ENCODE measurements around the gene MOSPD3.
"Not testable (repeated sequence)": the region's sequence is repeated elsewhere in the genome, so short reads cannot be mapped to it uniquely, and the experiment has no call there.

MOSPD3 gene, protein sequence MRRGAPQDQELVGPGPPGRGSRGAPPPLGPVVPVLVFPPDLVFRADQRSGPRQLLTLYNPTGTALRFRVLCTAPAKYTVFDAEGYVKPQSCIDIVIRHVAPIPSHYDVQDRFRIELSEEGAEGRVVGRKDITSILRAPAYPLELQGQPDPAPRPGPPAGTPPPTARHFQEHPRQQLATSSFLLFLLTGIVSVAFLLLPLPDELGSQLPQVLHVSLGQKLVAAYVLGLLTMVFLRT

DNA sequence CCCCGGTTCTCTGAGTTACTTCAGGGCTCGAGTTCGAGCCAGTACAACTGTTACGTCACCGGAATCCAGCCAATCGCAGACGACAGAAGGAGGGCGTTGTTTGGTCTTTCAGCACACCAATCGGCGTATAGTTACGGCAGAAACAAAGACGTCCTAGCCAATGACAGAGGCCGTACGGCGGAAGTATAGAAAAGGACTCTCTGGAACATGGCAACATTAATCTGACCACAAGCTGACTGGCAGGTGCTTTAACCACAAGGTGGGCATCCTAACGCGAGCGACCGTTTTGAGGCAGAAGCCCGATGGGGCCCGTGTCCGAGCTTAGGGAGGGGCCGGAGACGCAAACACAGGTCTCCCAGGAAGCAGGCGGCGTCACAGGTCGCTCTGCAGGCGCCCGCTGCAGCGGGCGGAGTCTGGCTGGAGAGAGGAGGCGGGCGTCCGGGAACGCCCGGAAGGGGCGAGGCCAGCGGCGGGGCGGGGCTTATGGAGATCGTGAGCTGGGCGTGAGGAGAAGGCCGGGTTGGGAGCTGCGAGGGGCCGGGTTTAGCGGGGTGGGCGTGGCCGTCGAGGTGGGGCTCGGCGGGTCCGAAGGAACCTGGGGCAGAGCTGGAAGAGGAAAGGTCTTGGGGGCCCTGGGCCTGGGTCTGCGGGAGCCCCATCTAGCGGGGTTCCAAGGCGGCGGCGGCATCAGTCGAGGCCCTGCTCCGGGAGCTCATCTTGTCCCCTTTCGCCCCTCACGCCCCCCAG lies at the start of gene MOSPD3:
MOSPD3 (plus strand) TSS at position 558 of the 747 bp plus-strand sequence. CDS start 252 bp downstream, outside the sequence.
- ATAC-seq, result peak; percentile 95

DNA sequence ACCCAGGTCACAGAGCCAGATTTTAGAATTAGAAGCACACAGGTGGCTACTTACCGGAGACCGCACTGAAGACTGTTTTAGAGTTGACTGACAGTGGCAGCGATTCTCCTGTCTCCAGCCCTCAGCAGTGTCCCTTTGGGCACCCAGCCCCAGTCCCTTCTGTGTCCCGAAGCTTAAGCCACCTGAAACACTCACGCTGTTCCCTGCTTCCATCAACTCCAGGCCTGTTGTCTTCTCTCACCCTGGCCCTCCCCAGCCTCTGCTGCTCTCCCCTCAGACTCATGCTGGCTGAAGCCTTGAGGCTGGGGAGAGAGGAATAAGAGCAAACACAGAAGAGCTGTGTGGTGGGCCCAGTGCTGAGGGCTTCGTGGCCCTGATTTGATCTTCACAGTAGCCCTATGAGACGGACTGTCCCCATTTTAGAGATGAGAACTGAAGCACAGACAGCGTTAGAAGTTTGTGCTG lies 49.2 kb upstream of the MOSPD3 start:
- ATAC-seq, result no peak

DNA sequence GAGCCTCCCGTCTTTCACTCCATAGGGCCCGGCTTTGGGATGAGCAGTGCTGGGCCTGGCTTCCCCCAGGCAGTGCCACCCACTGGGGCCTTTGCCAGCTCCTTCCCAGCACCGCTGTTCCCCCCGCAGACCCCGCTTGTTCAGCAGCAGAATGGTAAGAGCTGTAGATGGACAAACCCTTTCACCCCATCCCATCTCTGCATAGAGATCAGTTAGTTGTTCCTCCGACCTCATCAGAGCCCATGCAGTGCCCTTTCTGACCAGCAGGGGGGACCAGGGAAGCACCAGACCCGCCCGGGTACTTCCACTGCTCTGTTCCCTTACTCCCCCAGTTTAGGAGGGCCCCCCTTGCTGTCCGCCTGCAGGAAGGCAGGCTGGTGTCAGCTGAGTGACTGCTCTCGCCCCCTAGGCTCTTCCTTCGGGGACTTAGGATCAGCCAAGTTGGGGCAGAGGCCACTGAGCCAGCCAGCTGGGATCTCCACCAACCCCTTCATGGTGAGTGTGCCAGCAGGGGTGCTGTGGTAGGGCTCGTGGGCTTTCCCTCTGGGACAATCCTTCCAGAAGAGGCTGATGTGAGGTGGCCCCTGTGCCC lies 48.4 kb upstream of the MOSPD3 start:
- ATAC-seq, result peak; percentile 68 to 78

DNA sequence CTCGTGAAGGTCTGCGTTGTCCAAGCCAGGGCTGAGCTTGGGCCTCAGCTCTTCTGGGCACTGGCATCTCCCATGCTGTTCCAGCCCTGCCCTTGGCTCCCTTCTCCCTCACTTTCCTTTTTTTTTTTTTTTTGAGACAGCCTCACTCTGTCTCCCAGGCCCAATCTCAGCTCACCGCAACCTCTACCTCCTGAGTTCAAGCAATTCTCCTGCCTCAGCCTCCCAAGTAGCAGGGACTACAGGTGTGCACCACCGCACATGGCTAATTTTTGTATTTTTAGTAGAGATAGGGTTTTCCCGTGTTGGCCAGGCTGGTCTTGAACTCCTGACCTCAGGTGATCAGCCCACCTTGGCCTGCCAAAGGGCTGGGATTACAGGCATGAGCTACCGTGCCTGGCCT lies 47.9 kb upstream of the MOSPD3 start:
- ATAC-seq, result not testable (repeated sequence)

DNA sequence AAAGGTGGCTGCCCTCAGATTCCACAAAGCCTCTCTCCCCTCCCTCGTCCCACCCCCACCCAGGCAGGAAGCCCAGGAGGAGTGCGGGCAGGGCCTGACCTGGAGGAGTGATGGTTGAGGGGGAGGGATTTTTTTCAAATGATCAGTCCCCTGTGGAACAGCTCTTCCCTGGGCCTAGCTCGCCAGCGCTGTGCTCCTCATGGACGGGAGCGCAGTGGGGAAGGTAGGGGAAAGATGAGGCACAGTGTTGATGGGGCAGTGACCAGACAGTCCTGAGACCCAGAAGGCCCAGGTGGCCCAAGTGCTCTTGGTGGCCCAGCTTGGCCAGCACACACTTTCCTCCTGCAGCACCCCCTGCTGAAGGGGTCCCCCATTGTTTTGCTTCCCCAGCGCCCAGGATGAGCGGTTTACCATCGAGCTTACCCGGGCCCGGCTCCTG lies 47.2 kb upstream of the MOSPD3 start:
- ATAC-seq, result no peak

DNA sequence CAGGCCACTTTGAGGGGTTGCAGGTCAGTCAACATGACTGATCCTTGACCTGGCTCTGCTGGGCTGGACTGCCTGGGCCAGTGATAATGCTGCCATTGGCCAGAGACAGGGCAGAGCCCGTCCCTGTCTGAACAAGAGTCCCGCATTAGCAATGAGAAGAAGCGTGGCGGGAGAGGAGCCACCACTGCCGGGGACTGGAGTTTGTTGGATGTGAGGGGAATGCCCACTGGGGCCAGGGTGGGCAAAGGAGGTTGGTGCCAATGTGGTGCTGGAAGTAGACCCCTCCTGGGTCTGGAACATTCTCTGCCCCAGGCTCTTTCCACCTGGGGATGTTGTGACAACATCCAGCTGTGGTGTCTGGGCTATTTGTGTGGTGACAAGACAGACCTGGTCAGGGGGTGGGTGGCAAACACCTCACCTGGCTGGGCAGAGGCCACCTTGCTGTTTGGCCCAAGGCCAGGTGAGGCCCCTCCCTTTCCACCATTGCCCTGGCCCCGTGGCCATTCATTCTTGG lies 46.3 kb upstream of the MOSPD3 start:
- no peak for ATAC-seq

DNA sequence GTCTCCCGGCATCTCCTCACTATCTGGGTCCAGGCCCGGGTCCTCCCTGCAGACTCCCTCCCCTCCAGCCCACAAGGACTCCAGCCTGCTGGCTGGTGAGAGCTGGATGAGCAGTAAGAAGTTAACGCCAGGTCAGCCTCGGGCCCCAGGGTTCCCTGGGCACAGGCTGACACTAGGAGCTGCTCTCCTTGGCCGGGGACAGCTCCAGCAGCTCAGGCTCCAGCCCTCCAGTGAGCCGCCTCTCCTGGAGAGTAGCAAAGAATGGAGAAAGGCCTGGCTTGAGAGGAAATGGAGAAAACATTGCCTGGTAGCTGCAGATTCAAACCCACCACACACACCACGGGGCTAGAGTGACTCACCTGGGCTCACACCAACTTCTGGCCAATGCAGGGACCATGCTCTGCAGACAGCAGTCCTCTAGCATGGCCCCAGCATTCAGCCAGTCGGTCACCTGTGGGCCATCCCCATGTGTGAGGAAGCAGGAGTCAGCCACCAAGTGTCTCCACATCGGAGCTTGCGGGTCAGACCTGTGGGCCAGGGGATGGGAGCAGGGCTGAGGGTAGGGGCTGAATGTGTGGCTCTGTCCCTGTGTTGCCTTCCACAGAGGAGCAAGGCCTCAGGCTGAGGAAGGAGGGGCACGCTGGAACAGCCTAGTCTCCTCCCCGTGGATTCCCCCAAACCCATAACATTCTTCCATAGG lies 45.2 kb upstream of the MOSPD3 start:
- no peak for ATAC-seq

DNA sequence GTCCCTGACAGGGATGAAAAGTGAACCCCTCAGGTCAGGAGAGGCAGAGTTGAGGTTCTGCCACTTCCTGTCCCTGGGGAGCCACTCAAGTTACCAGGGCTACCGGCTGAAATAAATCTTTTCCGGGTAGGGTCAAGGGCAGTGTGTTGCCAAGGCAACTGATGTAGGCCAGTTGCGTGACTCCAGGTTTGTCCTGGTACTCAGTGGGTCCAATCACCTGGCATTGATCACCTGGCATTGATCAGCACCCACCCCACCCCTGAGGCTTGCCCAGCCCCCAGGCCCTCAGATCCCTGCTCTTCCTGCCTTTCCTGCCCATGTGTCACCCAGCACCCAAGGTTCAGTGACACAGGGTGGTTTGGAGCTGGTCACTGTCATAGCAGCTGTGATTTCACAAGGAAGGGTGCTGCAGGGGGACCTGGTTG lies 44.6 kb upstream of the MOSPD3 start:
- ATAC-seq, result no peak

DNA sequence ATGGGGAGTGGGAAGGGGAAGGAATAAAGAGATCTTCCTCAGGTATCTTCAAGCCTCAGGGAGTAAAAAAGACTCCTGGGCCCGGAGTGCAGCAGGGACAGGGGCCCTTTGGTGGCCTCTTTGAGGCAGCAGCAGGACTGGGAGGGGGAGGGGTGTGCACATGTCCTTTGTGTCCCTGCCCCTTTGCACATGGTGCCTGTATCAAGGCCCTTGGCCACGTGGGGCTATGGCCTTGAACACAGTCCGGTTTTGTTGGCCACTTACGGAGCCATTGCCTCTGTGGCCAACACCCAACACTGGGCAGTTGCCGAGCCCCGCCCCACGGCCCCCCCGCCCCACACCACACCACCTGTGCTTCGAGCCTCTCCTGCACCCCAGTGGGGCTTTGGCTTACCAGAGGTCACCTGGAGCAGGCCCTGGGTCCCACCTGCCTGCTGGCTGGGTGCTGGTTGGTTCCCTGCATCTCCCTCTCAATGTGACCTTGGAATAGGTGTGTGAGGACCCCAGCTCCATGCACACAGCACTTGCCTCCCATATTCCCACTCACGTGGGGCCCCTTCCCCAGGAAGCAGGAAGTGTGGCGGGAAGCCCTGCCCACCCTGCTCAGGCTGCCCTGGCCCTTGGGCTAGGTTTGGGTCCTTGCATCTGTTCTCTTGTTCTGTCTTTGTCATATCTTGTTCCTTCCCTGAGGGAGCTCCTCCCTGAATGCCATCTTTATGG lies 44.0 kb upstream of the MOSPD3 start:
- ATAC-seq, result no peak

DNA sequence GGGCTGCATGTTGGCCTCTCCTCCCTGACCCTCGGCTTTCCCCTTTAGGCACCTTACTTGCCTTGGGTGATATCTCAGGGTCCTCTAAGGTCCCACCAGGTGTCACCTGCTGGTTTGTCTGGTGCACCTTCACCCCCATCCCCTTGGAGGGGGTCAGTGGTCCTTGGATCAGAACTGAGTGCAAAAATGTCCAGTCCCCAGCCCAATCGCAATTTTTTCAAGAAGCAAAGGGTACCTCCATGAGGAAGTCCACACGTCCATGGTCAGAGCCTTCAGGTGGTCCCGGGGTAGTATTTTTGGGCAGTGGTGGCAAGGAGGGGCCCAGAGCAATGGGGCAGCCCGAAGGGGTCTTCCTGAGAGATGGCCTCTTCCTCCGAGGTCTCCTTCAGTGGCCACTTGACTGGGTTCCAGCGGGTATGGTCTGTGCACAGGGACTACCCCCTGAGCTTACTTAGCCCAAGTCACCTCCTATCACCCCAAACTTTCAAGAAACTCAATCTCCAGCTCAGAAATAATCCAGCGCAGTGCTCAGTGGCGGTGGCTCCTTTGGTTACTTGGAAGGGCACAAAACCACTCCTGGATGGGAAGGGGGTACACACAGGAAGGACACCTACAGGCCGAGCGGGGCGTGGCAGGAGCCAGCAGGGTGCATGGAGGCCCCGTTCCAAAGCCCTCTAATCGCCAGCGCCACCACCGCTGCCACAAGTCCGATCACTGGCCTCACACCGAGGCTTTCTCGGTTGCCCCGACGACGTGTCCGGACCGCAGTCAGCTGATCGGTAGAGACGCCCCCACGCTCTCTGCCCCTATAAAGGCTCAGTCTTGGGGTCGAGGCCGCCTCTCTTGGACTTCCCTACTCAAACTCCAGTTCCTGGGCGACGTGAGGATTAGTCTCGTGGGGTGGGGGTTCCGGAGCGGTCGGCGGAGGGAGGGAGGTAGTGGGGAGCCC lies 43.2 kb upstream of the MOSPD3 start:
- ATAC-seq, result peak; percentile 11 to 26

DNA sequence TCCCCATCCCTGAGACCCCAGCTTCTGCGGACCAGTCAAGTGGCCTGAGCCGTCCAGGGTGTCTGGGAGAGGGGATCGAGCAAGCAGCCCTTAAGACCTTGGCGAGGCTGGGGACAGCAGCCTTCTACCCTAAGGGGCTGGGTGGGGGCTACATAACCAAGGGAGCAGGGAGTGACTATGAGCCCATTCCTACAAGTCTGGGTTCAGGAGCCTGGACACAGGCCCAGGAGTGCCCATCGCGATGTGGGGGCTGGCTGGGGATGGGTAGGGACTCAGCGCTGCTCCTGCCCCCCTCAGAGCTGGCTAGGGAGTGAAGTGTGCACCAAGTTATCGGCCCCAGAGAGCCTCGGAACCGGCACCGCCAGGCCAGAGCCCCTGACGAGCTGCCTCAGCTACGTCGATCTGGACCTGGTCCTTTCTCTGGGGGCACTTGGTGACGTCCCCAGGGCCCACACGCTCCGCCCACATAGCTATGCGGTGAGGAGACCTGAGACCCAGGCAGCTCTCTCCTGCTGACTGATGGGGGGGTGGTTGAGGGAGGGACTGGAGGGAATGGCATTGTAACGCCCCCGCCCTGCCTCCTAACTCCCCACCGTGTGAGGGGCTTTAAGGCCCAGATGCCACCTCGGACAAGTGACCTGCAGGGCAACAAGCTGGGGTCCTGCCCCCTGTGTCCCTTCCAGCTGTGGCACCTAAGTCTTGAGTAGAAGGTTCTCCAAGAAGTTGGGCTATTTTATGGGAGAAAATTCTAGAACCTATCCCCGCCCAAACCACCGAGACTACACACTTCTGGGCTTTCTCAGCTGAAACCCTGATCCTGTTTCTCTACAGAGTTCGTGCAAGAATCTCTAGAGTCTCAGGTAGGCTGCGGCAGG lies 41.1 kb upstream of the MOSPD3 start:
- no peak for ATAC-seq

DNA sequence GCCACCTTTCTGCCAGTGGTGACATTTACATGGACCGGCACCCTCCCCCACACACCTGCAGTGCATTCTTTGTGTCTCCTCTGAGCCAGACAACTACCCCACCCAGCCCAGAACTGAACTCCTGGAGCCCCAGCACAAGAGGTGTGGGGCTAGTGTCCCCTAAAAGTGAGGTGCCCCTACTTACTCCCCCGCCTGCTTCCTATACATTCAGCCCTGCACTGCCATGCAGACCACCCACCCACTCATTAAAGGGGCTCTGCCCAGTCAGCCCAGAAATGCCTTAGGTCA lies 40.6 kb upstream of the MOSPD3 start:
- no peak for ATAC-seq

DNA sequence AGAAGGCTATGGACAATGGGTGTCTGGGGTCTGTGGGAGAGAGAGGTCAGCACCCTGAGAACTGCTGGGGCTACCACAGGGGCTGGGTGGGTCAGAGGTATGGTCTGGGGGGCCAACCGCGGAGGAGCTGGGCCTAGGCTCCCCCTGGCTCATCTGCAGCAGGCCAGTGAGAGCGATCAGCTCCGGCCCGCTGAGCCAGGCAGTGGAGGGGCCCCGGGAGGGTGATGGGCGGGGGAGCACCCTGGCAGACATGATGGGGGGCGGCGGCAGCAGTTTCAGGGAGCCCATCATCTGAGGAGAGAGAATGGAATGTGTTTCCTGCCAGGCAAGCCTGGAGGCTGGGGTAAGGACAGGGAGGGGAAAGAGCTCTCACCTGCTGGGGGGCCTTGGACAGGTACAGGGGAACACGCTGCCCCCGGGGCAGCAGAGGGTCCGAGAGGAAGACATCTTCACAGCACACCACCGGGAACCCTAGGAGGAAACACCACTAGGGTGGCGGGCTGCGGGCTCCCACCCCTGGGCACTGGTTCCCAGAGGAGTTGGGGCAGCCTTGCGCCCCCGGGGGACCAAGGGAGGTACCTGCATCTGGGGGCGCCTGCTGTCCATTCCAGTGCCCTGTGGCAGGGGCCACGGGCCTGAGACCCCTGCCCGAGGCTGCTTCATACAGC lies 39.9 kb upstream of the MOSPD3 start:
- ATAC-seq, result no peak

DNA sequence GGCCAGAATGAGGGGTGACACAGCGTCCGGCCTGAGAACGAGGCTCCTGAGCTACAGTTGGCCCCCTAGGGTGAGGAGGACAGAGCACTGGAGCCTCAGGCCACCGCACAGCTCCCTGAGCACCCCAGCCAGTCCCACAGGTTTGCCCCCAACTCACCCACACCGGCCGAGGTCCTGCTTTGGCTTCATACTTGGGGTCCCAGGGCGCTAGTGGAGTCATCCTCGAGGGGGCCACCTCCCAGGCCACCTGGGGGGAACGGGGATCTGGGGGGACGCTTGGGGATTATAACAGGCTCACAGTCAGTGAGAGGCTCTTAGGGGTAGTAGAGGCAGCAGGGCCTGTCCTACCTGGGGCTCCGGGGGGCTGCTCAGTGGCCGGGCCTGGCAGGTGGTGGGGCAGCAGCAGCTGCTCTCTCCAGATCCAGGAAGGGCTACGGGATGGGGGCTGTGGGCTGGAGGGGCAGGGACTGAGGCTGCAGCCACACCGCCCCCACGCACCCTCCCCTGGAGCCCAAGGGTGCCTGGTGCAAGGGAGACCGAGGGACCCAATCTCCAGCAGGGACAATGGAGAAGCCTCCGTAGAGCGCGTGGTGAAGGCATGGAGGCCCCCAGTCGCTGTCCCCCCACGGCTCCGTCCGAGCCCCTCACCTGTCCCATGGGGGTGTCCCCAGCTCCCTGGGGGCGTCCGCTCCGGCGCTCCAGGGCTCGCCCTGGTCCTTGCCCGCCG lies 39.2 kb upstream of the MOSPD3 start:
- ATAC-seq, result no peak

DNA sequence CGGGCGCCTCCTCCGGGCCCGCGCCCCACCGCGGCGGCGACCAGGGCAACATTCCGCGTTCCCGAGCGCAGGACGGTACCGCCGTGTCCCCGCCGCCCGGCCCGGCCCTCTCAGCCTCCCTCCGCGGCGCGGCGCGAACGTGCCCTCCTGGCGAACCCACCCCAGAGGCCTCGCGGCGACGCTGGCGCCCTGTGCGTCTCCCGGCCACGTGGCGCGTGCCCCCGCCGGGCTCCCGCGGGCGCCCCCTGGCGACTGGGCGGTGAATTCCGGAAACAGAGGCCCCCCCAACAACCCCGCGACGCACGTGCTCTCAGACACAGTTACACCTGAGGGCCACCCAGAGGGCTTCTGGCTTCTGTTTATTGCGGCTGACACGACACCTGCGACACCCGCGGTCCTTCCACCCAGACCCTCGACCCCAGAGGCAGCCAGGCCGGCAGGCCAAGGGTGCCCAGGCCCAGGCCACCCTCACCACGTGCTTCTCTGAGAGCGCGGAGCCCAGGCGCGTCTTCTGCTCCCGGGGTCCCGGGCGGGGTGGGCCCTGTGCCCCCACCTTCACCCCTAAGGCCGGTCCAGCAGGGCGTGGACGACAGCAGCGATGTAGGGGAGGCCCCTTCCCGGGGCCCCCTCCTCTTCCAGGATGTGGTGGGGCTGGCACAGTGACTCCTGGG lies 38.5 kb upstream of the MOSPD3 start, which contains the start of gene SAP25:
SAP25 (minus strand) TSS at position 210 of the 671 bp plus-strand sequence; CDS start at position 52, 158 bp downstream.
- no peak for ATAC-seq

DNA sequence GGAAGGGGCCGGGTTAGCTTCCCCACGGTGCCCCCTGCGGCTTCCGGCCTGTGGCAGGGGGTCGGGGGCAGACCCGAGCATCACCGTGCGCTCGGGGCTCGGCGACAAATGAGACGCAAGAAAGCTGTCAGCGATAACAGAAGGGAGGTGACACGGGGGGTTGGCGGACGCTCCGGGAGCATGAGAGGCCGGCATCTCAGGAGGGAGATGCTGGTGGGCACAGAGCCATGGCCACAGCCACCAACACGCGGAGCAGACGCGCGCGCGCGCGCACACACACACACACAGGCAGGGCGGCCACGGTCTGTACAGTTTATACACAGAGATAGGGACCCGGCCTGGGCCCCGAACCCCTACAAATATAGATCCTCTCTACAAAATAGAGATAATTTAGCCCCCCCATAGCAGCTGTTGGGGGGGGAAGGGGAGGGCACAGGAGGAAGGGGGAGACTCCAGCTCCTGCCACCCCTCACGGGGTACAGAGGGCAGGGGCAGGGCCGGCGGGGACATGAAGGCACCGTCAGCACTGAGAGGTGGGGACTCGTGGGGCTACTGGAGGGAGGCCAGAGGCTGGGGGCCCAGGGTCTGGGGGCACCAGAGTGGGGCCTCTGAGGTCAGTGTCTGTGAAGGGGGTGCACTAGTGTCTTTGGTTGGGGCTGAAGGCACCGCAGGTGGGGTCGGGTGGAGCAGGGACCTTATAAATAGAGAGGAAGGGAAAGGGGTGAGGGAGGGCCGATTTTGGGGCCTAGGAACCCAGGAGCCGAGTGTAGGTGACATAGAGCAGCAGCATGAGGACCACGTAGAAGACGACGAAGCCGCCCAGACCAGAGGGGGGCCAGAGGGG lies 37.8 kb upstream of the MOSPD3 start:
- ATAC-seq, result no peak

DNA sequence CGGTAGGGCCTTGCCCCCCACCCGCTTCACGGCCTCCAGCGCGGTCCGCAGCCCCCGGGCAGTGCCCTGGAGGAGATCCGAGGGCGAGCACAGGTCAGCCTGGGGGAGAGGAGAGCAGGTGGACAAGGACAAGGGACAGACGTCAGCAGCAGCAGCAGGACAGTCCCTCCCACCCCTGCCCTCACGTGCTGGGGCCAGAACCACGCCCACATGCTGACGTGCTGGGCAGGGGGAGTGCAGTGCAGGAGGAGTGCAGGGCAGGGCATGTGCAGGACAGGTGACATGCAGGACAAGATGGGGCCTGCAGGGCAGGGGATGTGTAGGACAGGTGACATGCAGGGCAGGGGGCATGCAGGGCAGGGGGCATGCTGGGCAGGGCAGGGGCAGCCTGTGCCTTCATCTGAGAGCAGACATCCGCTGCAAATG lies 37.1 kb upstream of the MOSPD3 start:
- no peak for ATAC-seq
